Measurements from ENCODE around the gene SNX14.

GRCh38 chr6:85547719-85548118, 45.9 kb downstream of the SNX14 start:
- TF ChIP-seq EZH2 (IDR thresholded peaks at IDR 0.05; ENCODE audit: insufficient read depth, low read length), result no peak
- TF ChIP-seq CTCF (IDR thresholded peaks at IDR 0.05; ENCODE audit: insufficient read depth, low read depth, low read length), result no peak

Measured in astrocyte (in vitro differentiated cells and primary cell).